OCI-LY7 (cell line): ENCODE results near the gene LAMA3.

ENCODE experiments used
- EZH2phosphoT487 ChIP-seq: fragments of 200-600 bp; sonication (generic); IDR thresholded peaks from 2 replicates; pipeline ENCODE4 v1.6.1; 2018; ENCODE audit warnings: low read depth, borderline replicate concordance, mild to moderate bottlenecking, mixed run types, antibody characterized with exemption, low read length, moderate library complexity, mixed read lengths
- TF ChIP-seq, protein P1 (sequence below): fragments of 200-600 bp; sonication (generic); conservative IDR thresholded peaks from 2 replicates; pipeline ENCODE4 v1.5.1; 2014; ENCODE audit warnings: mild to moderate bottlenecking, antibody characterized with exemption, low read length, moderate library complexity, mixed read lengths

DNA sequence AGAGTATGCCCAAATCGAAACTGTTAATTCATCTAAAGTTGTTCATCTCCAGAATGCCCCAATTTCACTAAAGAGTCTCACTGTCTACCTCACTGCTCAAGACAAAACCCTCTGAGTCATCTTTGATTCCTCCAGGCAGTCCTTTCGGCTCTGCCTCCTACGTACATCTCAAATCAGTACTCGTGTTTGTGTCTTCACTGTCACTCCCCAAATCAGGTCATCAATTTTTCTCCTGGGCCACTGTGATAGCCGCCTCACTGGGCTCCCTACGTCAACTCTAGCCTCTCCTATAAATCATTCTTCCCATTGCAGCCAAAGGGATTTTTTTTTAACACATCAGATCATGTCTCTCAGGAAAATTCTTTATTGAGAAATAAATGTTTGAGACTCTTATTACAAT, 283.2 kb downstream of the LAMA3 start:
- TF ChIP-seq EZH2phosphoT487, result no peak
- TF ChIP-seq, protein P1, sequence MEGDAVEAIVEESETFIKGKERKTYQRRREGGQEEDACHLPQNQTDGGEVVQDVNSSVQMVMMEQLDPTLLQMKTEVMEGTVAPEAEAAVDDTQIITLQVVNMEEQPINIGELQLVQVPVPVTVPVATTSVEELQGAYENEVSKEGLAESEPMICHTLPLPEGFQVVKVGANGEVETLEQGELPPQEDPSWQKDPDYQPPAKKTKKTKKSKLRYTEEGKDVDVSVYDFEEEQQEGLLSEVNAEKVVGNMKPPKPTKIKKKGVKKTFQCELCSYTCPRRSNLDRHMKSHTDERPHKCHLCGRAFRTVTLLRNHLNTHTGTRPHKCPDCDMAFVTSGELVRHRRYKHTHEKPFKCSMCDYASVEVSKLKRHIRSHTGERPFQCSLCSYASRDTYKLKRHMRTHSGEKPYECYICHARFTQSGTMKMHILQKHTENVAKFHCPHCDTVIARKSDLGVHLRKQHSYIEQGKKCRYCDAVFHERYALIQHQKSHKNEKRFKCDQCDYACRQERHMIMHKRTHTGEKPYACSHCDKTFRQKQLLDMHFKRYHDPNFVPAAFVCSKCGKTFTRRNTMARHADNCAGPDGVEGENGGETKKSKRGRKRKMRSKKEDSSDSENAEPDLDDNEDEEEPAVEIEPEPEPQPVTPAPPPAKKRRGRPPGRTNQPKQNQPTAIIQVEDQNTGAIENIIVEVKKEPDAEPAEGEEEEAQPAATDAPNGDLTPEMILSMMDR, result no peak
